GM13976 (cell line): Measurements from ENCODE around the gene GTF3C1.

ENCODE experiments used
- DNase-seq: peaks from one replicate; pipeline ENCODE4 v3.0.0; 2012; ENCODE audit warnings: low spot score
- in situ Hi-C: fragments of 300-500 bp; cut with MboI; formaldehyde crosslinking; loops from one replicate; pipeline ENCODE4 v1.12.0; 2022; ENCODE audit warnings: low sequenced_read_pairs, mixed read lengths, inconsistent platforms; ENCODE audit not compliant: unreplicated experiment
- TF ChIP-seq, protein P1 (sequence below): IDR thresholded peaks from 2 replicates; pipeline ENCODE4 v1.5.1; 2012; ENCODE audit warnings: borderline replicate concordance, mild to moderate bottlenecking; ENCODE audit not compliant: insufficient read depth; ENCODE audit errors: extremely low read depth, missing control alignments, control extremely low read depth

GTF3C1 gene

DNA sequence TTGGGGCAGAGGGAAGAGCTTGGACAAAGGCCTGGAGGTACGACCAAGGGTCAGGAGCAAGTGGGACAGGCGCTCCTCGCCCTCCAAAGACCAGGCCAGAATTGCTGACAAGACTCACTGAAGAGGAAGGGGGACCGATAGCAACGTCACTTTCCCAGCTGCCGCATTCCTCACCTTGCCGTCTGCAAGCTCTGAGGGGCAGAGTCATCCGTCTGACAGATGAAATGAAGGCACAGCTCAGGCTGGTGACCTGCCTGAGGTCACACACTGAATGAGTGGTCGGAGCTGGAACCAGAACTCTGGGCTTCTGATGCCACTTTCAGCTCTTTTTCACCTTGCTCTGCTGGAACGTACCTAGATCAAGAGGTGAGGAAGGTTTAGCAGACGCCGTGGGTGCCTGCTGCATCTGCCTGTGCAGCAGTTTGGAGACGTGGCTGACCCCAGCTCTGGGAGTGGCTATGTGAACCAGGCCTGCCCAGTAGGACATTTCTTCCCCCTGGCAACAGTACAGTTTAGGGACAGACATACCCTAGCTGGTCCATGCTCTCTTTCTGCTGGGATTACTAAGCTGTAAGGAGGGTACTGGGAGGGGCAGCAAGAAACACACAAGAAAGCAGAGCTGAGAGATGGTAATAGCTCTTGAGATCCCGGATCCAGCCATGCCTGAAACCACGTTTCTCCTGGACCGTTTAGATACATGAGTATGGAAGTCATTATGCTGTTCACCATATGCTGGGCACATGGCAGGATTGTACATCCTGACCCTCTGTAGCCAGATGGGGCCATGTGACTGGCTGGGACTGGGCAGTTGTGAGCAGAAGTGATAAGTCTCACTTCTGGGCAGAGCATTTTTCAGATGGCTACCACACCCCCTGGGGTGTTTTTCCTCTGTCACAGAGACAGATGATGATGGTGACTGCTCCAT is 96.9 kb downstream of the GTF3C1 start:
- in situ Hi-C loops, result loop anchor here (10.0 to 25.0 kb wide), 4 partner anchors 78 to 1616 kb away; no protein-coding TSS in a partner anchor
- no peak for DNase-seq
- TF ChIP-seq, protein P1, sequence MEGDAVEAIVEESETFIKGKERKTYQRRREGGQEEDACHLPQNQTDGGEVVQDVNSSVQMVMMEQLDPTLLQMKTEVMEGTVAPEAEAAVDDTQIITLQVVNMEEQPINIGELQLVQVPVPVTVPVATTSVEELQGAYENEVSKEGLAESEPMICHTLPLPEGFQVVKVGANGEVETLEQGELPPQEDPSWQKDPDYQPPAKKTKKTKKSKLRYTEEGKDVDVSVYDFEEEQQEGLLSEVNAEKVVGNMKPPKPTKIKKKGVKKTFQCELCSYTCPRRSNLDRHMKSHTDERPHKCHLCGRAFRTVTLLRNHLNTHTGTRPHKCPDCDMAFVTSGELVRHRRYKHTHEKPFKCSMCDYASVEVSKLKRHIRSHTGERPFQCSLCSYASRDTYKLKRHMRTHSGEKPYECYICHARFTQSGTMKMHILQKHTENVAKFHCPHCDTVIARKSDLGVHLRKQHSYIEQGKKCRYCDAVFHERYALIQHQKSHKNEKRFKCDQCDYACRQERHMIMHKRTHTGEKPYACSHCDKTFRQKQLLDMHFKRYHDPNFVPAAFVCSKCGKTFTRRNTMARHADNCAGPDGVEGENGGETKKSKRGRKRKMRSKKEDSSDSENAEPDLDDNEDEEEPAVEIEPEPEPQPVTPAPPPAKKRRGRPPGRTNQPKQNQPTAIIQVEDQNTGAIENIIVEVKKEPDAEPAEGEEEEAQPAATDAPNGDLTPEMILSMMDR, result no peak

DNA sequence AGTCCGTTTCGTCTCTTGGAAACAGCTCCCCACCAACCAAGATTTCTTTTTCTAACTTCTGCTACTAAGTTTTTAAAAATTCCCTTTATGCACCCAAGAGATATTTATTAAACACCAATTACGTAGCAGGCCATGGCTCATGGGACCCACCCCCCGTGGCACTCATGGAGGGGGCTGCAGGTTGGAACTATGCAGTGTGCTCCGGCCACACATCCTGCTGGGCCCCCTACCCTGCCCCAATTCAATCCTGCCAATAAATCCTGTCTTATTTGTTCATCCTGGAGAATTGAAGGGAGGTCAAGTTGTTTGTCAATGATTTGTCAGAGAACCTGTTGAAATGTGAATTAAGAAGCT is 99.5 kb downstream of the GTF3C1 start:
- in situ Hi-C loops, result loop anchor here (10.0 to 25.0 kb wide), 4 partner anchors 75 to 1613 kb away; no protein-coding TSS in a partner anchor
- TF ChIP-seq, protein P1, result no peak
- DNase-seq, result no peak

DNA sequence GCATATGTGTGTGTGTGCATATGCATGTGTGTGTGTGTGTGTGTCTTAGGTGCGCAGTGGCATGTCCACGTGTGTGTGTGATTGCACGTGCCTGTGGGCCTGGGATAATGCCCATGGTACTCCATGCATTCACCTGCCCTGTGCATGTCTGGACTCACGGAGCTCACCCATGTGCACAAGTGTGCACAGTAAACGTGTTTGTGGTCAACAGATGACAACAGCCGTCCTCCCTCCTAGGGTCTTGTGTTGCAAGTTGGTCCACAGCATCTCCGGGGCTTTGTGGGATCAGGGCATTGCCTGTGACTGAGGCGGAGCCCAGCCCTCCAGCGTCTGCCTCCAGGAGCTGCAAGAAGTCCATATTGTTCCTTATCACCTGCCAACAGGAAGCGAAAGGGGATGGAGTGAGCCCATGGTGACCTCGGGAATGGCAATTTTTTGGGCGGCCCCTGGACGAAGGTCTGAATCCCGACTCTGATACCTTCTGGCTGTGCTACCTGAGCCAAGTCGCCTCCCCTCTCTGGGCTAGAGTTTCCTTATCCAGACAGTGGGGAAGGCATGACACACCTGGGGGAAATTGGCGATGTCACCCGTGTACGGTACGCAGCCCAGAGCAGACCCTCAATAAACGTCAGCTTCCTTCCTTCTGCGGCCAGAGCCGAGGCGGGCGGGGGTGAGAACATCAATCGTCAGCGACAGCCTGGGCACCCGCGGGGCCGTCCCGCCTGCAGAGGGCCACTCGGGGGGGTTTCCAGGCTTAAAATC is 100.1 kb downstream of the GTF3C1 start:
- TF ChIP-seq, protein P1, result no peak
- in situ Hi-C loops, result loop anchor here (10.0 to 25.0 kb wide), 4 partner anchors 75 to 1612 kb away; no protein-coding TSS in a partner anchor
- peak; percentile 91 for DNase-seq

DNA sequence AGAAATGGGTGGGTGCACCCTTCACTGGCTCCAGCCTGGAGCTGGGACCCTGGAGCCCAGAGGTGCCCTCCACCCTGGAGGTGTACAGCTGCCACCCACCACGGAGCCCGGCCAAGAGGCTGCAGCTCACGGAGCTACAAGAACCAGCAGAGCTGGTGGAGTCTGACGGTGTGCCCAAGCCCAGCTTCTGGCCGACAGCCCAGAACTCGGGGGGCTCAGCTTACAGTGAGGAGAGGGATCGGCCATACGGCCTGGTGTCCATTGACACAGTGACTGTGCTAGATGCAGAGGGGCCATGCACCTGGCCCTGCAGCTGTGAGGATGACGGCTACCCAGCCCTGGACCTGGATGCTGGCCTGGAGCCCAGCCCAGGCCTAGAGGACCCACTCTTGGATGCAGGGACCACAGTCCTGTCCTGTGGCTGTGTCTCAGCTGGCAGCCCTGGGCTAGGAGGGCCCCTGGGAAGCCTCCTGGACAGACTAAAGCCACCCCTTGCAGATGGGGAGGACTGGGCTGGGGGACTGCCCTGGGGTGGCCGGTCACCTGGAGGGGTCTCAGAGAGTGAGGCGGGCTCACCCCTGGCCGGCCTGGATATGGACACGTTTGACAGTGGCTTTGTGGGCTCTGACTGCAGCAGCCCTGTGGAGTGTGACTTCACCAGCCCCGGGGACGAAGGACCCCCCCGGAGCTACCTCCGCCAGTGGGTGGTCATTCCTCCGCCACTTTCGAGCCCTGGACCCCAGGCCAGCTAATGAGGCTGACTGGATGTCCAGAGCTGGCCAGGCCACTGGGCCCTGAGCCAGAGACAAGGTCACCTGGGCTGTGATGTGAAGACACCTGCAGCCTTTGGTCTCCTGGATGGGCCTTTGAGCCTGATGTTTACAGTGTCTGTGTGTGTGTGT is 100.9 kb downstream of the GTF3C1 start:
- in situ Hi-C loops, result no loop called here
- TF ChIP-seq, protein P1, result no peak
- no peak for DNase-seq

DNA sequence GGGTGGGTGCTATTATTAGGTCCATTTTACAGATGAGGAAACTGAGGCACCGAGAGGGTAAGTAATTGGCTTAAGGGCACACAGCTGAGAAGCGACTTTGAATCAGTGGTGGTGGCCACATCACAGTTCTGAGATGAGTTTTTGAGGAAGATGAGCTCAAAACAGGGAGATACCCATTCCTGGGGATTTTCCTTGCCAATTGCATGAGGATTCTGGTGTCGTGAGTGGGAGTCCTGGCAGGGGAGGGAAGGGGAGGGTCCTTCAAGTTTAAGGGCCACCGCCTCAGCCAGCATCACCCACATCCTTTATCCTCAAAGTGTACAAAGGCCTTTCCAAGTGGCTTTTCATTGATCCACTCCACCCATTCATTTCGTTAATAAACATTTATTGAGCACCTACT is 102.4 kb downstream of the GTF3C1 start:
- no peak for DNase-seq
- in situ Hi-C loops, result no loop called here
- TF ChIP-seq, protein P1, result no peak

DNA sequence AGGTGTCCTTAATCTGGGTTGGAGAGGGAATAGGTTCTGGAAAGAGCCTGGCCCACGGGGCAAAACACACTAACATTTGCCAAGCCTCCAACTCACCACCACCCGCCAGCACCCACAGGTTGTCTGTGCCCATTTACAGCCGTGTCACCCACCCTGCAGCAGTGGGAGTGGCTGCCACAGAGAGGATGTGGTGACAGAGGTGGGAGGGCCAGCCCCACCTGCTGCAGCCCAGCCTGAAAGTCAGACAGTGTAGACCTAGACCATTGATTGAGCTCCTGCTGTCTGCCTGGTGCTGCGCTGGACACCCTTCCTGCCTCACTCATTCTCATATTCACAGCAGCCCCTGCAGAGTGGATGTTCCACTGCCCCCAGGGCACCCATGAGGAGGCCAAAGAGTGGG is 103.0 kb downstream of the GTF3C1 start:
- DNase-seq, result no peak
- TF ChIP-seq, protein P1, result no peak
- in situ Hi-C loops, result no loop called here
